HepG2 (cell line): ENCODE measurements around the gene PDGFD. TPM values are rescaled to one million over a fixed set of nuclear protein-coding genes. Genes with fewer than 3 reads are reported as not detected.
A peak's percentile ranks its signal among the peaks of the same experiment; 100 is the strongest.

Experiments used
- ARID3A ChIP-seq: IDR thresholded peaks from 2 replicates; pipeline ENCODE4 v1.6.1; 2012; ENCODE audit warnings: low read depth, low read length, improper control_type of control experiment
- BCL3 ChIP-seq: sonication (generic); formaldehyde crosslinking; IDR thresholded peaks from 2 replicates; pipeline ENCODE4 v1.5.1; 2020; ENCODE audit warnings: mild to moderate bottlenecking, missing genetic modification reagents, moderate library complexity
- CEBPB ChIP-seq: IDR thresholded peaks from 2 replicates; pipeline ENCODE4 v1.6.1; 2011; ENCODE audit warnings: low read depth, low read length, improper control_type of control experiment, borderline replicate concordance
- FOXM1 ChIP-seq: sonication (generic); formaldehyde crosslinking; IDR thresholded peaks from 2 replicates; pipeline ENCODE4 v1.5.0; 2020; ENCODE audit warnings: missing genetic modification reagents
- POGZ ChIP-seq: sonication (generic); formaldehyde crosslinking; IDR thresholded peaks from 2 replicates; pipeline ENCODE4 v1.4.0; 2020; ENCODE audit warnings: mild to moderate bottlenecking, missing genetic modification reagents
- RERE ChIP-seq: IDR thresholded peaks from 2 replicates; pipeline ENCODE4 v1.6.1; 2016; ENCODE audit warnings: low read depth, missing genetic modification reagents, missing compliant biosample characterization
- RFX5 ChIP-seq: IDR thresholded peaks from 2 replicates; pipeline ENCODE4 v1.6.1; 2011; ENCODE audit warnings: low read depth, low read length, improper control_type of control experiment
- SIN3B ChIP-seq: fragments of 150-350 bp; IDR thresholded peaks from 2 replicates; pipeline ENCODE4 v1.6.1; 2014; ENCODE audit warnings: low read length
- SOX13 ChIP-seq, 3 experiments: fragments of 450-650 bp in 1 of 3; sonication (generic) in 1 of 3; formaldehyde crosslinking in 1 of 3; IDR thresholded peaks in 2 of 3; conservative IDR thresholded peaks in 1 of 3; 2 replicates each; pipeline versions ENCODE4 v1.5.0 to v1.6.1; 2016 to 2020; ENCODE audit warnings: antibody characterized with exemption in 1 of 3, mild to moderate bottlenecking in 1 of 3, missing compliant biosample characterization in 1 of 3, missing genetic modification reagents in 1 of 3, moderate library complexity in 1 of 3
- TBX3 ChIP-seq: fragments of 450-650 bp; IDR thresholded peaks from 2 replicates; pipeline ENCODE4 v1.6.1; 2017; ENCODE audit warnings: antibody characterized with exemption, mild to moderate bottlenecking, inconsistent platforms, borderline replicate concordance
- TCF7L2 ChIP-seq: IDR thresholded peaks from 2 replicates; pipeline ENCODE4 v1.6.1; 2011; ENCODE audit warnings: mild to moderate bottlenecking, low read depth, low read length, moderate library complexity
- ZBTB26 ChIP-seq: IDR thresholded peaks from 2 replicates; pipeline ENCODE4 v1.6.1; 2016; ENCODE audit warnings: missing compliant biosample characterization, missing genetic modification reagents, borderline replicate concordance
- ZFP36L1 ChIP-seq: sonication (generic); formaldehyde crosslinking; IDR thresholded peaks from 2 replicates; pipeline ENCODE4 v1.8.0; 2022; ENCODE audit warnings: mild to moderate bottlenecking, missing genetic modification reagents, moderate library complexity
- ZNF331 ChIP-seq: sonication (generic); formaldehyde crosslinking; IDR thresholded peaks from 2 replicates; pipeline ENCODE4 v1.4.0; 2020; ENCODE audit warnings: missing genetic modification reagents
- ZNF431 ChIP-seq: sonication (generic); formaldehyde crosslinking; IDR thresholded peaks from 2 replicates; pipeline ENCODE4 v1.9.0; 2022; ENCODE audit warnings: missing genetic modification reagents, low read depth, mild to moderate bottlenecking, borderline replicate concordance
- ZNF572 ChIP-seq: sonication (generic); formaldehyde crosslinking; IDR thresholded peaks from 2 replicates; pipeline ENCODE4 v1.5.1; 2020; ENCODE audit warnings: mild to moderate bottlenecking, missing genetic modification reagents
- ZNF737 ChIP-seq: sonication (generic); formaldehyde crosslinking; IDR thresholded peaks from 2 replicates; pipeline ENCODE4 v1.5.0; 2020; ENCODE audit warnings: missing genetic modification reagents, mild to moderate bottlenecking, borderline replicate concordance
- polyA plus RNA-seq, 8 experiments: library from polyadenylated mRNA; depleted of rRNA in 3 of 8; stranded (reverse) in 7 of 8; unstranded in 1 of 8; fragments of >200 nt; fragmentation: Illumina TruSeq in 4 of 8; extraction: Trizol in 4 of 8; gene quantifications; 2 replicates each; pipeline versions ENCODE4 v1.2.1 to v1.2.3, GENCODE V29; 2011 to 2016; ENCODE audit warnings: low read depth in 4 of 8, missing spikeins in 1 of 8, mixed read lengths in 1 of 8; ENCODE audit not compliant: insufficient read depth in 1 of 8
- total RNA-seq, 5 experiments: library from RNA; depleted of rRNA; stranded (reverse); fragments of >200 nt; fragmentation: Illumina TruSeq; extraction: Trizol; gene quantifications; 2 replicates each; pipeline ENCODE4 v1.2.3, GENCODE V29; 2016; ENCODE audit warnings: low read depth in 1 of 5

The PDGFD gene
- total and polyA plus RNA-seq, 2 of the 13 experiments (the other 11 are each of a cell fraction or from before 2014, with no cell fraction given): 0.09 to 0.29 TPM

- TF ChIP-seq RERE: no peak
- no peak for TF ChIP-seq SOX13 (IDR thresholded peaks at IDR 0.05)
- 0 out of 4 replicates have a peak, but pooled peaks of 1 of the 2 experiments have one; percentile 17 for TF ChIP-seq SOX13 (CRISPR knock-in tag; conservative IDR thresholded peaks at IDR 0.05 in 1 of 2, IDR thresholded peaks at IDR 0.05 in 1 of 2)
- peak; percentile 89 for TF ChIP-seq CEBPB
- no peak for TF ChIP-seq ZBTB26 (CRISPR knock-in tag)
- peak; percentile 12; the same call in 1 of the 2 replicates for TF ChIP-seq ZNF331 (CRISPR knock-in tag)
- no peak for TF ChIP-seq ZNF737
- no peak for TF ChIP-seq POGZ (CRISPR knock-in tag)
- no peak for TF ChIP-seq ZFP36L1 (CRISPR knock-in tag)
- peak; percentile 55; the same call in 1 of the 2 replicates for TF ChIP-seq ARID3A
- TF ChIP-seq RFX5: peak; percentile 59; the same call in 1 of the 2 replicates
- TF ChIP-seq FOXM1 (CRISPR knock-in tag): no peak
- no peak for TF ChIP-seq ZNF572 (CRISPR knock-in tag)
- TF ChIP-seq ZNF431 (CRISPR knock-in tag): no peak
- no peak for TF ChIP-seq BCL3 (CRISPR knock-in tag)
- TF ChIP-seq SIN3B: no peak
- TF ChIP-seq TBX3: no peak
- TF ChIP-seq TCF7L2: no peak
Observed at GRCh38 chr11:104033134-104033533, 130.8 kb downstream of the PDGFD start (continued).
